ENCODE measurements around the gene UBE2Q2. TPM values are rescaled to one million over a fixed set of nuclear protein-coding genes. Genes with fewer than 3 reads are reported as not detected.
A peak's percentile ranks its signal among the peaks of the same experiment; 100 is the strongest.
"Not testable (repeated sequence)": the region's sequence is repeated elsewhere in the genome, so short reads cannot be mapped to it uniquely, and the experiment has no call there.

UBE2Q2 gene
- total RNA-seq, 1 donor from 2014 or later, result 23.2 TPM

DNA sequence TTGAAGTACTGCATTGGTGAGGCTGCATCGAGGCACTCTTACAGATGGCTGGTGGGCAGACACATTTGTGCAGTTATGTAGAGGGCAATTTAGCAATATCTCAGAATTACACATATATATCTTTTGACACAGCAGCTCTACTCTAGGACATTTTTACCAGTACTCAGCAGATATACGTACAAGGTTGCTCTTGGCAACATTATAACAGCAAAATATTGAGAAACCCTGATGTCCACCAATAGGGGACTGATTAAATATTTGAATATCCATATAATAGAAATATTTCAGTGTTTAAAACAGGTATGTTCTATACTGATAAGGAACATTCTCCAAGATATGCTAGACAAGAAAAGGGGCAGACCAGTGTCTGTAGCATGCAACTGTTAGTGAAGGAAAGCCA lies 52.5 kb downstream of the UBE2Q2 start:
- POLR2A ChIA-PET, result no interaction called here
- DNase-seq (no peak), ATAC-seq (ENCODE audit: low read depth) (no peak)
- H3K4me1 Mint-ChIP-seq, result no peaks in the 10 kb centered on the region
- no peak overlapping the region for H3K4me3 Mint-ChIP-seq
- CTCF ChIA-PET, result no interaction called here
- H3K9me3 Mint-ChIP-seq, result no peaks in the 10 kb centered on the region
- no peaks in the 10 kb centered on the region for H3K27me3 Mint-ChIP-seq
- intact Hi-C loops (cut with micrococcal nuclease), result no loop called here
- peaks cover 33% of the 10 kb centered on the region for H3K36me3 Mint-ChIP-seq (ENCODE audit: low read depth)
- TF ChIP-seq, protein P1, sequence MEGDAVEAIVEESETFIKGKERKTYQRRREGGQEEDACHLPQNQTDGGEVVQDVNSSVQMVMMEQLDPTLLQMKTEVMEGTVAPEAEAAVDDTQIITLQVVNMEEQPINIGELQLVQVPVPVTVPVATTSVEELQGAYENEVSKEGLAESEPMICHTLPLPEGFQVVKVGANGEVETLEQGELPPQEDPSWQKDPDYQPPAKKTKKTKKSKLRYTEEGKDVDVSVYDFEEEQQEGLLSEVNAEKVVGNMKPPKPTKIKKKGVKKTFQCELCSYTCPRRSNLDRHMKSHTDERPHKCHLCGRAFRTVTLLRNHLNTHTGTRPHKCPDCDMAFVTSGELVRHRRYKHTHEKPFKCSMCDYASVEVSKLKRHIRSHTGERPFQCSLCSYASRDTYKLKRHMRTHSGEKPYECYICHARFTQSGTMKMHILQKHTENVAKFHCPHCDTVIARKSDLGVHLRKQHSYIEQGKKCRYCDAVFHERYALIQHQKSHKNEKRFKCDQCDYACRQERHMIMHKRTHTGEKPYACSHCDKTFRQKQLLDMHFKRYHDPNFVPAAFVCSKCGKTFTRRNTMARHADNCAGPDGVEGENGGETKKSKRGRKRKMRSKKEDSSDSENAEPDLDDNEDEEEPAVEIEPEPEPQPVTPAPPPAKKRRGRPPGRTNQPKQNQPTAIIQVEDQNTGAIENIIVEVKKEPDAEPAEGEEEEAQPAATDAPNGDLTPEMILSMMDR (IDR thresholded peaks at IDR 0.05), result no peak
- no peak overlapping the region for H3K27ac Mint-ChIP-seq

DNA sequence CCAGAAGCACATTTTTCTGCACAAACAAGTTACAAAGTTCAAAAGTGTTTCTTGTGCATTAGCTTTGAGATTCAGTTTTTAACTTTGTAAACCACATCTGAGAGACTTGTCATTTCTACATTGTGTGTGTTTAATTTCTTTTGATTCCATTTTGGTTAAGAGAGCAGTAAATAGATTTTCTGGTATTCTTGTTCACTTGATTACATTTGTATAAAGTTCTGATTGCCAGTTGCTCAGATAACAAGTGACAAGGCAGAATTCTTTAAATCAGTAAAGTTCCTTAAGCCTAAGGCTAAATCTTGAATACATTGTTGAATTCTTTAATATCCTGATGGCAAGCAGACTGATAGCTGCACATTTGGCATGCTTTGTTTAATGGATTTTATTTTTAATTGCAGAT lies 57.3 kb downstream of the UBE2Q2 start:
- ATAC-seq (ENCODE audit: low read depth) (no peak), DNase-seq (no peak)
- Mint-ChIP-seq H3K4me1 (peaks cover 22% of the 10 kb centered on the region), H3K4me3 (no peak overlapping the region), H3K9me3 (no peaks in the 10 kb centered on the region), H3K27ac (no peak overlapping the region), H3K27me3 (no peaks in the 10 kb centered on the region), H3K36me3 (ENCODE audit: low read depth) (peaks cover 33% of the 10 kb centered on the region)
- intact Hi-C loops (cut with micrococcal nuclease), result loop anchor here (5.0 kb wide), 1 partner anchor 33 kb away; no protein-coding TSS in a partner anchor
- TF ChIP-seq, protein P1 (IDR thresholded peaks at IDR 0.05), result no peak
- CTCF ChIA-PET, result interaction anchor here (1.3 kb wide), 1 partner anchor 99 kb away, joined by 4 read pairs; no protein-coding TSS in a partner anchor
- POLR2A ChIA-PET, result no interaction called here

DNA sequence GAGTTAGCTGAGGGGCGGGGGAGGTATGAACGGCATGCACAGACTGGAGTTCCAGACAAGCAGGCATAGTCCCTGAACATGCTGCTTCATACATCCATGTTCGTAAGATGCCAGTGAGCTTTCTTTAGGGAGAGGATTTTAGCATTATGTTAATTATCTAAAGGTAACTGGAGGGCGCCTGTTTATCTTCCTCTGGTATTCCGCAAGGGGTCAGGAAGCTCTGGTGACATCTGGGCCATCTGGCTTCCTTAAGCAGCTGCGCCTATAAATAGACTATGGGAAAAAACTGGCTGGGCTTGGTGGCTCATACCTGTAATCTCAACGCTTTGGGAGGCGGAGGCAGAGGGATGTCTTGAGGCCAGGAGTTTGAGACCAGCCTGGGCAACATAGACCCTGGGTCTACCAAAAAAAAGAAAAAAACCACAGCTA lies 58.9 kb downstream of the UBE2Q2 start:
- no peak for ATAC-seq (ENCODE audit: low read depth)
- Mint-ChIP-seq H3K27ac (peak overlapping the region; percentile 66), H3K4me3 (peak overlapping the region; percentile 48), H3K36me3 (ENCODE audit: low read depth) (peaks cover 39% of the 10 kb centered on the region), H3K9me3 (no peaks in the 10 kb centered on the region), H3K4me1 (peaks cover 25% of the 10 kb centered on the region), H3K27me3 (no peaks in the 10 kb centered on the region)
- DNase-seq, result no peak
- CTCF ChIA-PET, result no interaction called here
- POLR2A ChIA-PET, result no interaction called here
- TF ChIP-seq, protein P1 (IDR thresholded peaks at IDR 0.05), result no peak
- intact Hi-C loops (cut with micrococcal nuclease), result loop anchor here (5.0 kb wide), 1 partner anchor 35 kb away; no protein-coding TSS in a partner anchor

- ATAC-seq (ENCODE audit: low read depth), result peak; percentile 95
- DNase-seq, result peak; percentile 84
- Mint-ChIP-seq H3K4me3 (peak within 1 kb of the TSS; percentile 99), H3K4me1 (peaks cover 26% of the 10 kb centered on the region), H3K27ac (peak within 1 kb of the TSS; percentile 96), H3K36me3 (ENCODE audit: low read depth) (peaks cover 30% of the 10 kb centered on the region), H3K9me3 (no peaks in the 10 kb centered on the region), H3K27me3 (no peaks in the 10 kb centered on the region)
- ChIA-PET CTCF (no interaction called here), POLR2A (interaction anchor here (0.6 to 1.2 kb wide), 5 partner anchors 37 to 880 kb away, joined by 3 to 5 read pairs (median 3); partner anchors contain the start of genes PPCDC, TMEM266 and UBE2Q2)
- TF ChIP-seq, protein P1 (IDR thresholded peaks at IDR 0.05), result no peak
- intact Hi-C loops (cut with micrococcal nuclease), result loop anchor here (1.0 to 5.0 kb wide), 4 partner anchors 36 to 263 kb away; partner anchors contain the start of genes IMP3 and UBE2Q2
Observed at GRCh38 chr15:75903331-75904239, 60.3 kb downstream of the UBE2Q2 start, which contains the start of gene FBXO22. FBXO22 (plus strand) TSS chr15:75903878; CDS start chr15:75903964, 86 bp downstream.

GRCh38 chr15:75905231-75905630 lies 62.0 kb downstream of the UBE2Q2 start:
- no peak for DNase-seq
- Mint-ChIP-seq H3K4me3 (peak overlapping the region; percentile 99), H3K27me3 (no peaks in the 10 kb centered on the region), H3K27ac (no peak overlapping the region), H3K36me3 (ENCODE audit: low read depth) (peaks cover 43% of the 10 kb centered on the region), H3K4me1 (peaks cover 38% of the 10 kb centered on the region), H3K9me3 (no peaks in the 10 kb centered on the region)
- TF ChIP-seq, protein P1 (IDR thresholded peaks at IDR 0.05), result no peak
- ChIA-PET CTCF (no interaction called here), POLR2A (interaction anchor here (0.6 kb wide), 1 partner anchor 37 kb away, joined by 3 read pairs; no protein-coding TSS in a partner anchor)
- intact Hi-C loops (cut with micrococcal nuclease), result no loop called here
- ATAC-seq (ENCODE audit: low read depth), result no peak

DNA sequence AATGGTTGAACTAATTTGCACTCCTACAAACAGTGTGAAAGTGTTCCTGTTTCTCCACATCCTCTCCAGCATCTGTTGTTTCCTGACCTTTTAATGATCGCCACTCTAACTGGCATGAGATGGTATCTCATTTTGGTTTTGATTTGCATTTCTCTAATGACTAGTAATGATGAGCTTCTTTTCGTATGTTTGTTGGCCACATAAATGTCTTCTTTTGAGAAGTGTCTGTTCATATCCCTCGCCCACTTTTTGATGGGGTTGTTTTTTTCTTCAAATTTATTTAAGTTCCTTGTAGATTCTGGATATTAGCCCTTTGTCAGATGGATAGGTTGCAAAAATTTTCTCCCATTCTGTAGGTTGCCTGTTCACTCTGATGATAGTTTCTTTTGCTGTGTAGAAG lies 67.1 kb downstream of the UBE2Q2 start:
- H3K4me3 Mint-ChIP-seq; H3K9me3 Mint-ChIP-seq; POLR2A ChIA-PET; DNase-seq; intact Hi-C loops (cut with micrococcal nuclease); H3K27me3 Mint-ChIP-seq; H3K27ac Mint-ChIP-seq; ATAC-seq (ENCODE audit: low read depth); CTCF ChIA-PET: not testable (repeated sequence)
- Mint-ChIP-seq H3K4me1 (peaks cover 23% of the 10 kb centered on the region), H3K36me3 (ENCODE audit: low read depth) (peaks cover 73% of the 10 kb centered on the region)
